OCI-LY1 (cell line): ENCODE measurements around the gene BZW1.

Experiments used
- EZH2 ChIP-seq: fragments of 200-600 bp; sonication (generic), shearing (Covaris generic); IDR thresholded peaks from 2 replicates; pipeline ENCODE4 v1.8.0; 2017; ENCODE audit warnings: borderline replicate concordance, mixed run types, mild to moderate bottlenecking, antibody characterized with exemption, low read length, moderate library complexity, mixed read lengths
- TF ChIP-seq, protein P1 (sequence below): fragments of 200-600 bp; sonication (generic), shearing (Covaris generic); IDR thresholded peaks from 2 replicates; pipeline ENCODE4 v1.5.1; 2017; ENCODE audit warnings: mild to moderate bottlenecking, antibody characterized with exemption, low read length, moderate library complexity, mixed read lengths

GRCh38 chr2:200820573-200821234, 9.0 kb downstream of the BZW1 start:
- TF ChIP-seq, protein P1, sequence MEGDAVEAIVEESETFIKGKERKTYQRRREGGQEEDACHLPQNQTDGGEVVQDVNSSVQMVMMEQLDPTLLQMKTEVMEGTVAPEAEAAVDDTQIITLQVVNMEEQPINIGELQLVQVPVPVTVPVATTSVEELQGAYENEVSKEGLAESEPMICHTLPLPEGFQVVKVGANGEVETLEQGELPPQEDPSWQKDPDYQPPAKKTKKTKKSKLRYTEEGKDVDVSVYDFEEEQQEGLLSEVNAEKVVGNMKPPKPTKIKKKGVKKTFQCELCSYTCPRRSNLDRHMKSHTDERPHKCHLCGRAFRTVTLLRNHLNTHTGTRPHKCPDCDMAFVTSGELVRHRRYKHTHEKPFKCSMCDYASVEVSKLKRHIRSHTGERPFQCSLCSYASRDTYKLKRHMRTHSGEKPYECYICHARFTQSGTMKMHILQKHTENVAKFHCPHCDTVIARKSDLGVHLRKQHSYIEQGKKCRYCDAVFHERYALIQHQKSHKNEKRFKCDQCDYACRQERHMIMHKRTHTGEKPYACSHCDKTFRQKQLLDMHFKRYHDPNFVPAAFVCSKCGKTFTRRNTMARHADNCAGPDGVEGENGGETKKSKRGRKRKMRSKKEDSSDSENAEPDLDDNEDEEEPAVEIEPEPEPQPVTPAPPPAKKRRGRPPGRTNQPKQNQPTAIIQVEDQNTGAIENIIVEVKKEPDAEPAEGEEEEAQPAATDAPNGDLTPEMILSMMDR, result no peak
- no peak for TF ChIP-seq EZH2
